Hematopoietic multipotent progenitor cell treated with erythropoietin and hydrocortisone succinate and interleukin-3 and kit ligand, for 4 days (in vitro differentiated cells): ENCODE data around the gene PSD4.

Experiments
- DNase-seq: peaks from one replicate; pipeline ENCODE4 v3.0.0-alpha.2; 2015

Gene PSD4

GRCh38 chr2:113186433-113186796 lies 12.6 kb downstream of the PSD4 start:
- DNase-seq, result no peak

DNA sequence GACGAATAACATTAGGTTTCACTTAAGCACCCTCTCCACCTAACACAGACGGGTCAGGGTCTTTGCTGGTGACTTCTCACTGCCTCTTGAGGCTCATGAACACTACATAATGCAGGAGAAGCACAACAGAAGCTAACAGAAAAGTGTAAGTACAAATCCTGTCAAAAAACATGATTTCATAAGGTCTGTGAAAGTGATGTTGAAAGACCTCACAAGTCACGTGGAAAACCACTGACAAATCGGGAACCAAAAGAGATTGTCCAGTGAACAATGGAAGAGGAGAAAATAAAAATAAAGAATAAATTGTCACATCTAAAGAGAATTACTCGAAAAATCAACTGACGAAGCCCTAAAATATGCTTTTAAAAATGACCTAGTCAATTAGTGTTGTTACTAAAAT lies 14.0 kb downstream of the PSD4 start:
- DNase-seq, result no peak

GRCh38 chr2:113190871-113191270 lies 17.1 kb downstream of the PSD4 start:
- DNase-seq, result no peak

GRCh38 chr2:113192459-113193100 lies 18.8 kb downstream of the PSD4 start:
- no peak for DNase-seq

- no peak for DNase-seq
Measured at GRCh38 chr2:113195923-113196501, 22.2 kb downstream of the PSD4 start.

- DNase-seq, result no peak
Measured at GRCh38 chr2:113196839-113197238, 23.1 kb downstream of the PSD4 start.

GRCh38 chr2:113197347-113198047 lies 23.7 kb downstream of the PSD4 start:
- no peak for DNase-seq

DNA sequence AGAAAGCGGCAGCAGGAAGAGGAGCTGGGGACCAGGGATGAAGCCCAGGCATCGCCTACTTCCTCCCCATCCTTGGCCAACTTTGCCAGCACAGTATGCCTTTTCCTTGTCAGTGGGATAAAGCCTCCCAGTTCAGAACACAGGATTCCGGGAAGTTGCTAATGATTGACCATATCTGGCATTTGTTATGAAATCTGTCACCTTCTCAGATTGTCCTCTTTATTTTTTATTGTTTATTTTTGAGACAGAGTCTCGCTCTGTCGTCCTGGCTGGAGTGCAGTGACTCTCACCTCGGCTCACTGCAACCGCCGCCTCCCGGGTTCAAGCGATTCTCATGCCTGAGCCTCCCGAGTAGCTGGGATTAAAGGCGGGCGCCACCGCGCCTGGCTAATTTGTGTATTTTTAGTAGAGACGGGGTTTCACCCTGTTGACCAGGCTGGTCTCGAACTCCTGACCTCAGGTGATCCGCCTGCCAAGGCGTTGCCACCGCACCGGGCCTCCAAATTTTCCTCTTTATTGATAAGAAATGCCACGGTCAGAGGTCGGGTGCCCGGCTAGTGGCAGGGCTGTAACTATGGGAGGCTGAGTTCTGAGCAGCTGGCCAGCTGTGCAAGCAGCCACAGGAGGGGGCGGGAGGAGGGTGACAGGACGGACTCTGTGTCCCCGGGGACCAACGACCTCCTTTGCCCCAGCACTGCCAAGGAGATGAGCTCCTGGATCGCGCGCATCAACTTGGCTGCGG lies 24.4 kb downstream of the PSD4 start:
- DNase-seq, result no peak

- DNase-seq, result peak; percentile 91
Measured at GRCh38 chr2:113198790-113199612, 25.2 kb downstream of the PSD4 start.

DNA sequence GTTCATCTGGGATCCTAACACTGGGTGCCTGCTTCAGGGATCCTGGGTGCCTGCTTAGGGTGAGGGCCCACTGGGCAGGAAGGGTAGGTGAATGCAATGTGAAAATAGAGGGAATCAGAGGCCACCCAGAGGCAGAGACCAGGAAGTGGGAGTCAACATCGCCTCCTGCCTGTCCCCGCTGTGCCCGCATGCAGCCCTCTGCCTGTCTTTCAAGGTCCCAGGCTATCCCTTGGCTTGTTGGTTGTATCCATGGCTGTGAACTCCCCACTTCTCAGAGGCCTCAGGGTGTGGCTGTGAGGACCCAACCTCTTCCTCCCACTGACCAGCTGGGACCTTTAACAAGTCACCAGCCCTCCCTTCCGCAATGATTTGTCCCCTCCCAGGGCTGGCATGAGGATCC lies 26.5 kb downstream of the PSD4 start:
- DNase-seq, result peak; percentile 48

GRCh38 chr2:113200736-113201490 lies 27.1 kb downstream of the PSD4 start:
- DNase-seq, result no peak

DNA sequence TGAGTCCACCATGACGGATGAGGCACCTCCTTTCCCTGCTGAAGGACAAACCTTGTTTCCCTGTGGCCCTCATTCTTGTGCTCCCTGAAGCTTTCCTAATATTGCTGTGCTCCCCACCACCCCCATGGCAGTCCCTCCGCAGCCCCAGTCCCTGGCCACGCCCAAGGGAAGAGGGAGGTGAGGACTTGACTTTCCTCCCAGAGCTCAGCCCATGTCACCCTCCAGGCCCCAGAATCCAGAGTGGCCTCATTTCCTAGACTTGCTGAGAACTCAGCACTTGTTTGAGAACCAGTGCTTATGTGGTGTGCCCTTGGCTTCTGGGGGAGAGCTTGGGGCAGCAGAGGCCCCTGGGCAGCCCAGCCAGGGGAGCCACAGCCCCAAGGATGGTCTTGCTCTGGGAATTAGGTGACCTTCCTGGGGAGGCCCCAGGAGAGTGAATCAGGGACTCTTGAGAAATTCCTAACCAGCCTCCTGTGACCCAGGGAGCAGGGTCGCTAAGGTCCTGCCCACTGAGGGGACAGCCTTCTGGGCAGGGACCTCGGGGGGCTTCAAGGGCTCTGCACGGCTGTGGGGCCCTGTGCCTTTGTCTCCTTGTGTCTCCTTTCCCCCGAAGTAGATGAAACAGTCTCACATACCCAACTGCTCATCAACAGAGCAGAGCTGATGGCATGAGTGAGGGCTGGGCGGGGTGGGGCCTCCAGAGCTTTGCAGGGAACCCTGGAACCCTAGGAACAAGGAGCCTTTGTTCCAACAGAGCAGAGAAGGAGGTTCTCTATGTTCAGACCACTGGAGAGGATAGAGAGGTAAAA lies 27.9 kb downstream of the PSD4 start:
- DNase-seq, result no peak

GRCh38 chr2:113202305-113203216 lies 28.8 kb downstream of the PSD4 start:
- no peak for DNase-seq

DNA sequence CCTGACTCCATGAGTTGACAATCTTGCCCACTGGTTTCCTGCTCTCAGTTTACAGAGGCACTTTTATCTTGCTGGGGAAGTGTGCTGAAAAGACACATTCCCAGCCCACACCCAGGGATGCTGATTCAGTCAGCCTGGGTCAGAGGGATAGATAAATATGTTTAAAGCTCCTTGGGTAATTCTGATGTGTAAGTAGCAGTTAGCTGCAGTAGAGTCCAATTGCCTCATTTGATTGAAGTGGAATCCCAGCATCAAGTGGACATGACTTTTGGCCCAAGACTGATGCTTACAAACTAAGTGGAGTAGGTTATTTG lies 29.4 kb downstream of the PSD4 start:
- DNase-seq, result no peak

DNA sequence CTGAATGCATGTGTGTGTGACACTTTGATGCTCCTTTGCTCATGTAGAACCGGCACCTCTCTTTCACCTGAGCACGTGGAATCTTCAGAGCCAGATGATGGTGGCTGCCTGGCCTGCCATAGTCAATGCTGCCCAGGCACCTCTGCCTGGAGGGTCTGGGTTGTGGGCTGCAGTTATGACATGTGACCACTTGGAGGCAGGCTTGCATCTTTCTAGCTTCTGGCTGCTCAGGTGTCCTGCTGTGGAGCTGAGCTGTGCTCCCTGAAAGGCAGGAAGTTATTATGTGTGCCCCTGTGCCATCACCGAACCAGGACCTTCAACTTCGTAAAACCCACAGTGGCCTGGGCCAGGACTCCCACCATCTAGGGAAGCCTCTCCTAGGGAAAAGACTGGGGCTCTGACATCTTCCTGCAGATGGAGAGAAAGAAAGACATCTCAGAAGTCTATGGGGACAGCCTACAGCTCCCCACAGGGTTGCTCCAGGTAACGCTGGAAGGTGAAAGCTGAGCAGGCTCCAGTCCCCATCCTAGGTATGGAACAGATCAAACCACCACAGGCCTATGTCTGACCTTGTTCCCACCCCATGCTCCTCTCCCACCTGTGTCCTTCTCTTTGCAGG lies 30.2 kb downstream of the PSD4 start:
- peak; percentile 86 for DNase-seq

DNA sequence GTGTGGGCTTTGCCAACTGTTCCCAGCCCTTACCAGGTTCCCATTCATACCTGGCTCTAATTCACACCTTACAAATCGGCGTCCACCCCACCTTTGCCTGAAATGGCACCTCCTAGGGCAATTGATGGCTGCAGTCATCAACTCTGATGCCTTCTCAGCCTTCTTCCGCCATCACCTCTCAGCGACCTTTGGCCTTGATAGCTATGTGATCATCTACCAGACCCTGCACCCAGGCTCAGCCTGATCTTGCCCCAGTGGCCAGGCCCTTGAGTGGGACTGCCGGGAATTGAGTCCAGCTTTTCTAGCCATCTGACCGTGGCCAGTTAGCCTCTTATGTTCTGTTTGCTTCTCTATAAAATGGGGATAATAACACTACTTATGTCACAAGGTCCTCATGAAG lies 32.5 kb downstream of the PSD4 start:
- DNase-seq, result no peak

DNA sequence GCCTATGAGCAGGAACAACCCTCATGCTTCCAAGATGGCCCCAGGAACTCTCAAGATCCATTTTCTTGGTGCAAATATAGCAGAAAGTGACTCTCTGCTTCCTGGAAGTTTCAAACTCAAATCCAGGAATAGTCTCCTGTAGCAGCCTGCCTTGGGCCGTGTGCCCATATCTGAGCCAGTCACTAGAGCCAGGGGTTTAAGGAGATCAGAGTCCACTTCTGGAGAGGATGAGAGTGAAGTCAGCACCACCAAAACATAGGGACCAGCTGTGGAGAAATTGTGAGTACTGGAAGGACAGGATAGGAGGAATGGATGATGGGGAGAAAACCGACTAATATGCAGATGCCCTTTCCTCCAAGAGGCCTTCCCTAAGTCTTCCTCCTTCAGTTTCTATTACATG lies 33.2 kb downstream of the PSD4 start:
- DNase-seq, result no peak

- DNase-seq, result no peak
Measured at GRCh38 chr2:113208396-113208795, 34.6 kb downstream of the PSD4 start.

DNA sequence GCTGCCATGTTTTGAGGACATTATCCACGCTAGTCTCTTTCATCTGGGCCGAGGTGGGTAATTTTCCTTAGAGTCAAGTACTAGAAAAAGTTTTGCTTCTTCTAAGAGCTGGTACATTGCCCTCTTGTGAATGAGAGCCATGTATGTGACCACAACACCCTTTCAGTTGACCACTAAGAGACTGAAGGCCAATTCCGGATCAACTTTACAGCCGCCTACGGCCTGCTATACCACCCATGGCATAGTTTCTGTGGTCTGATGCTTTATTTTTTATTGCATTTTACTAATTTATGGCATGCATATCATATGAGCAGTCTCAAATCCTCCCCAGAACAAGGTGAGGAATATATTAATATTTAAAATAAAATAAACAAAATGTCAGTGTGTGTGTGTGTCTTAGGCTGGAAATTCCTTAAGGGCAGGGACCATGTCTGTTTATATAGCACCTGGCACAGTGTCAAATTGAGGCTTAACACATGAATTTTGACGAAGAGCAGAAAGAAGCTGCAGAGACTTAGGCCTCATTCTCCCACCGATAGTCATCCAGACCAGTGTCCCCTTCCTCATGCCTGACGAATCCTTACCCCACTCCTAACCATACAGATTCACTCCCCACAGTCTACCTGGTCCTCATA lies 35.4 kb downstream of the PSD4 start:
- no peak for DNase-seq
